HG03066 (cell line): ENCODE data around the gene SELPLG.
"Not testable (repeated sequence)": the region's sequence is repeated elsewhere in the genome, so short reads cannot be mapped to it uniquely, and the experiment has no call there.

Experiments used
- ATAC-seq: cut with Tn5 transposase; IDR thresholded peaks from one replicate; pipeline ENCODE4 v1.9.1; 2021; ENCODE audit warnings: low read depth; ENCODE audit not compliant: unreplicated experiment

SELPLG gene

GRCh38 chr12:108633534-108634248 is at the start of gene SELPLG:
TSS of gene SELPLG (minus strand) at chr12:108633894. CDS start at chr12:108624307, 9,587 bp downstream.
- ATAC-seq: peak; percentile 51

- ATAC-seq: no peak
Observed at GRCh38 chr12:108681317-108681716, 47.6 kb upstream of the SELPLG start.

GRCh38 chr12:108679106-108679681 is 45.5 kb upstream of the SELPLG start:
- ATAC-seq: no peak

- ATAC-seq: no peak
Observed at GRCh38 chr12:108678104-108678730, 44.5 kb upstream of the SELPLG start.

- ATAC-seq: no peak
Observed at GRCh38 chr12:108677381-108677780, 43.7 kb upstream of the SELPLG start.

GRCh38 chr12:108676707-108677106 is 43.0 kb upstream of the SELPLG start:
- ATAC-seq: no peak

- ATAC-seq: no peak
Observed at GRCh38 chr12:108675792-108676191, 42.1 kb upstream of the SELPLG start.

- no peak for ATAC-seq
Observed at GRCh38 chr12:108672054-108672453, 38.4 kb upstream of the SELPLG start.

GRCh38 chr12:108671110-108671509 is 37.4 kb upstream of the SELPLG start:
- ATAC-seq: no peak

- no peak for ATAC-seq
Observed at GRCh38 chr12:108670066-108670631, 36.5 kb upstream of the SELPLG start.

- no peak for ATAC-seq
Observed at GRCh38 chr12:108668542-108668941, 34.8 kb upstream of the SELPLG start.

GRCh38 chr12:108668063-108668462 is 34.4 kb upstream of the SELPLG start:
- ATAC-seq: no peak

GRCh38 chr12:108667349-108667748 is 33.7 kb upstream of the SELPLG start:
- no peak for ATAC-seq

GRCh38 chr12:108666401-108666881 is 32.7 kb upstream of the SELPLG start:
- ATAC-seq: no peak

GRCh38 chr12:108665608-108666202 is 32.0 kb upstream of the SELPLG start:
- ATAC-seq: no peak

- ATAC-seq: peak; percentile 66
Observed at GRCh38 chr12:108664338-108665258, 30.9 kb upstream of the SELPLG start.

- no peak for ATAC-seq
Observed at GRCh38 chr12:108663324-108664015, 29.8 kb upstream of the SELPLG start.

GRCh38 chr12:108658115-108658514 is 24.4 kb upstream of the SELPLG start:
- ATAC-seq: not testable (repeated sequence)

- no peak for ATAC-seq
Observed at GRCh38 chr12:108657130-108657745, 23.5 kb upstream of the SELPLG start.
